GM12801 (cell line): Measurements from ENCODE around the gene SREK1IP1.

Experiments
- TF ChIP-seq, protein P1 (sequence below): IDR thresholded peaks from one replicate; pipeline ENCODE4 v1.5.1; 2011; ENCODE audit warnings: control low read depth; ENCODE audit not compliant: insufficient read length; ENCODE audit errors: extremely low read depth

The SREK1IP1 gene

DNA sequence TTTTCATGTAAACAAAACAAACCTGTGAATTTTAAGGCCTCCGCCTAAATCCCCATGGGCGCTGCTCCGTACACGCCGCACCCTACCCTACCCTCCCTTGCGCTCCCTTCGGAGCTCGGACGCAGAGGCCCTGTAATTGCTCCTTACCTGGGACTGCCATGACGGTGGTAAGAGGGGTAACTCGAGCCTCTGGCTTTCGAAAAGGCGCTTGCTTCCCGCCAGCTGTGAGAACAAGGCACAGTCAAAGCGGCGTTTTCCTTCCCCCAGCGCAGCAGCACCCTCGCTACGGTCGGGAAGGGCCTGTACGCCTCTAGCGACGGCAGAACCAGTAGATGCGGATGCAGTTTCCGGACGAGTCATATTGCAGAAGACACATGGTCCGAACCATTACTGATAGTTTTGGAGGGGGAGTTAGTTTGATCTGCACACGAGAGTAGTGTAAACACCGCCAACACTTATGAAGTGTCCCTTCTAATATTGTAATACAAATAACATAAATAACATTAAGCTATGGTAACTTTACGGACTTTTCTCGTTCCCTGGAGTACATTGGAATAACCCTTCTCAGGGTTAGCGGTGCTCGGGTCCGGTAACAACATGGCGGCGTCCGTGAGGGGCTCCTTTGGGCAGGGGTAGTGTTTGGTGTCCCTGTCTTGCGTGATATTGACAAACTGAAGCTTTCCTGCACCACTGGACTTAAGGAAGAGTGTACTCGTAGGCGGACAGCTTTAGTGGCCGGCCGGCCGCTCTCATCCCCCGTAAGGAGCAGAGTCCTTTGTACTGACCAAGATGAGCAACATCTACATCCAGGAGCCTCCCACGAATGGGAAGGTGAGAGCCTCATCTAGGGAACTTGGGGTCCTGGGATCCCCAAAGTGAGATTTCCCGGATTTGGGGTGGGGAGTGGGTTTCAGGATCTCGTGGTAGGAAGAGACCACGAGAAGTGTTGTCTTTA is at the start of gene SREK1IP1, which contains the start of gene CWC27:
Gene SREK1IP1 (minus strand): TSS at position 334 of the 955 bp plus-strand sequence. CDS start 174 bp downstream, at position 160.
Gene CWC27 (plus strand): TSS at position 573 of the 955 bp plus-strand sequence. CDS start 217 bp downstream, at position 790.
- TF ChIP-seq, protein P1, sequence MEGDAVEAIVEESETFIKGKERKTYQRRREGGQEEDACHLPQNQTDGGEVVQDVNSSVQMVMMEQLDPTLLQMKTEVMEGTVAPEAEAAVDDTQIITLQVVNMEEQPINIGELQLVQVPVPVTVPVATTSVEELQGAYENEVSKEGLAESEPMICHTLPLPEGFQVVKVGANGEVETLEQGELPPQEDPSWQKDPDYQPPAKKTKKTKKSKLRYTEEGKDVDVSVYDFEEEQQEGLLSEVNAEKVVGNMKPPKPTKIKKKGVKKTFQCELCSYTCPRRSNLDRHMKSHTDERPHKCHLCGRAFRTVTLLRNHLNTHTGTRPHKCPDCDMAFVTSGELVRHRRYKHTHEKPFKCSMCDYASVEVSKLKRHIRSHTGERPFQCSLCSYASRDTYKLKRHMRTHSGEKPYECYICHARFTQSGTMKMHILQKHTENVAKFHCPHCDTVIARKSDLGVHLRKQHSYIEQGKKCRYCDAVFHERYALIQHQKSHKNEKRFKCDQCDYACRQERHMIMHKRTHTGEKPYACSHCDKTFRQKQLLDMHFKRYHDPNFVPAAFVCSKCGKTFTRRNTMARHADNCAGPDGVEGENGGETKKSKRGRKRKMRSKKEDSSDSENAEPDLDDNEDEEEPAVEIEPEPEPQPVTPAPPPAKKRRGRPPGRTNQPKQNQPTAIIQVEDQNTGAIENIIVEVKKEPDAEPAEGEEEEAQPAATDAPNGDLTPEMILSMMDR: no peak

DNA sequence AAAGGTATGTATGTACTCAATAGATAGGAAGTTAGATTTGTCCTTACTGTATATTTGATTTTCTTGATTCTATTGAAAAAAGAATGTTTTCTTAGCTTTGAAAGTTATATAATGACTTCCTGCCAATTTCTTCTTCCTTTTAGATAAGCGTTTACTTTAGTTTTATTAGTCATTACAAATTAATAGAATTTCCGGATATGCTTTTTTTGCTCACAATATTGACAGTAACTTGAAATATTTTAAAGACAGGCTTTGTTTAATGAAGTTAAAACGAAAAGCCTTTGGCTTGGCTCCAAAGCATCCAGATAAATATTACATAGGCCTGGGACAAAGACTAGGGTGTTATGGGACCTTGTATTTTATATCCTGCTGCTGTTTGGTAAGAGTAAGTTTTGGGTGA is 49.8 kb upstream of the SREK1IP1 start:
- TF ChIP-seq, protein P1: no peak

- TF ChIP-seq, protein P1: no peak
These were observed 45.6 kb upstream of the SREK1IP1 start for GRCh38 chr5:64814073-64814472.

DNA sequence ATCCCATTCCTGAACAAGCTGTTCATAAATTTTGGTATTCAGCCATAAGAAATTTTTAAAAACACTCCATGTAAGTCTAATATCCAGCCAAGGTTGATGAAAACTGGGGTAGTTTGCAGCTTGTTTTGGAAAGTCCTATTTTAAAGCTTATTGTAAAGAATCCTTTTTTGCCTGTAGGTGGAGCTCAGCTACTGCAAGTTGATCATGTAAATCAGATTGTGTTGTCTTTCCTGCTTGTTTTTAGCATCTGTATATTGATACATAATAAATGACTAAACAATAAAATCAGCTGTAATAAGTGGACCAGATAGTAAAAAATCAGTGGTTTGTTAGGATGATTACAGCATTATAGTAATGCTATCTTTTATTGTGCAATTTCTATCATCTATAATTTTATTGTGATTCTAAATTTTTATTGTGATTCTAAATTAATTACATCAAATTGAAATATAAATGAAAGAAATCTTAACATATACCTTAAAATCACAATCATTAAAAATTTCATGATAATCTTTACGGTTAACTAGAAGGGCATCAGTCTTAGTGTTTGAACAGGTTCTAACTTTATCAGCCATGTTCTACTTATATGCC is 42.7 kb upstream of the SREK1IP1 start:
- TF ChIP-seq, protein P1: no peak

GRCh38 chr5:64807520-64807919 is 39.0 kb upstream of the SREK1IP1 start:
- TF ChIP-seq, protein P1: no peak

GRCh38 chr5:64806537-64806936 is 38.0 kb upstream of the SREK1IP1 start:
- TF ChIP-seq, protein P1: no peak

- TF ChIP-seq, protein P1: no peak
These were observed 32.4 kb upstream of the SREK1IP1 start for GRCh38 chr5:64800926-64801325.
